GM23338 (cell line): ENCODE measurements around the gene RBP5. TPM values are rescaled to one million over a fixed set of nuclear protein-coding genes. Genes with fewer than 3 reads are reported as not detected.
"Not testable (repeated sequence)": the region's sequence is repeated elsewhere in the genome, so short reads cannot be mapped to it uniquely, and the experiment has no call there.

Experiments
- ATAC-seq: fragments of 200-7000 bp; cut with Tn5 transposase; 3 replicates; pipeline ENCODE4 v1.9.1; 2020
- DNase-seq: peaks from one replicate; pipeline ENCODE4 v3.0.0-alpha.2; 2015; ENCODE audit warnings: low spot score
- H2AFZ ChIP-seq: fragments of 200-600 bp; sonication (generic); 2 replicates; pipeline ENCODE4 v1.8.0; 2016; ENCODE audit warnings: antibody characterized with exemption, mild to moderate bottlenecking, moderate library complexity
- H3F3A ChIP-seq: fragments of 200-600 bp; sonication (generic); replicated peaks from 2 replicates; pipeline ENCODE4 v1.8.0; 2017; ENCODE audit warnings: antibody characterized with exemption, mixed run types, low read depth
- H3K27ac ChIP-seq: fragments of 200-600 bp; sonication (generic); 2 replicates; pipeline ENCODE4 v1.6.1; 2016; ENCODE audit warnings: low read depth
- H3K27me3 ChIP-seq: fragments of 200-600 bp; sonication (generic); 2 replicates; pipeline ENCODE4 v1.8.0; 2016; ENCODE audit warnings: mild to moderate bottlenecking, mixed run types, moderate library complexity; ENCODE audit not compliant: insufficient read depth
- H3K36me3 ChIP-seq: fragments of 200-600 bp; sonication (generic); 2 replicates; pipeline ENCODE4 v1.8.0; 2016; ENCODE audit warnings: mild to moderate bottlenecking; ENCODE audit not compliant: insufficient read depth
- H3K4me1 ChIP-seq: fragments of 200-600 bp; sonication (generic); 2 replicates; pipeline ENCODE4 v1.8.0; 2016; ENCODE audit warnings: mild to moderate bottlenecking, moderate library complexity; ENCODE audit not compliant: insufficient read depth
- H3K4me2 ChIP-seq: fragments of 200-600 bp; sonication (generic); 2 replicates; pipeline ENCODE4 v1.7.1; 2017; ENCODE audit warnings: mixed run types
- H3K4me3 ChIP-seq: fragments of 200-600 bp; sonication (generic); 2 replicates; pipeline ENCODE4 v1.6.1; 2016; ENCODE audit warnings: mixed run types
- H3K79me2 ChIP-seq: fragments of 200-600 bp; sonication (generic); replicated peaks from 2 replicates; pipeline ENCODE4 v1.8.0; 2017; ENCODE audit warnings: mild to moderate bottlenecking; ENCODE audit not compliant: insufficient read depth
- H3K9me2 ChIP-seq: fragments of 200-600 bp; sonication (generic); 2 replicates; pipeline ENCODE4 v1.8.0; 2017; ENCODE audit not compliant: insufficient read depth
- H4K20me1 ChIP-seq: fragments of 200-600 bp; sonication (generic); replicated peaks from 2 replicates; pipeline ENCODE4 v1.8.0; 2017; ENCODE audit warnings: mild to moderate bottlenecking; ENCODE audit not compliant: insufficient read depth
- H3K27ac Mint-ChIP-seq: 2 replicates; pipeline ENCODE4 v1.8.0; 2020; ENCODE audit warnings: inconsistent platforms, mild to moderate bottlenecking, moderate library complexity, mixed read lengths
- H3K27me3 Mint-ChIP-seq: 3 replicates; pipeline ENCODE4 v1.8.0; 2022; ENCODE audit warnings: low read depth, mild to moderate bottlenecking, moderate library complexity, mixed read lengths, inconsistent platforms; ENCODE audit not compliant: insufficient read depth, poor library complexity
- H3K36me3 Mint-ChIP-seq: 3 replicates; pipeline ENCODE4 v1.8.0; 2021; ENCODE audit warnings: low read depth, mild to moderate bottlenecking, inconsistent platforms, moderate library complexity, mixed read lengths
- H3K4me1 Mint-ChIP-seq: 3 replicates; pipeline ENCODE4 v1.8.0; 2020; ENCODE audit warnings: mild to moderate bottlenecking, inconsistent platforms, mixed read lengths
- H3K4me3 Mint-ChIP-seq: 3 replicates; pipeline ENCODE4 v1.8.0; 2021; ENCODE audit warnings: moderate library complexity, mild to moderate bottlenecking, inconsistent platforms, mixed read lengths
- H3K9me3 Mint-ChIP-seq: 3 replicates; pipeline ENCODE4 v1.8.0; 2020; ENCODE audit warnings: moderate library complexity, mild to moderate bottlenecking, inconsistent platforms, mixed read lengths
- CREB1 ChIP-seq: fragments of 250-450 bp; sonication (Bioruptor Pico); IDR thresholded peaks from 2 replicates; pipeline ENCODE4 v1.5.0; 2020; ENCODE audit warnings: low read depth, mild to moderate bottlenecking, moderate library complexity
- CTCF ChIP-seq, 2 experiments: fragments of 200-600 bp in 1 of 2; sonication (generic) in 1 of 2; conservative IDR thresholded peaks; 2 replicates each; pipeline versions ENCODE4 v1.5.1 to v1.6.1; 2016 to 2017; ENCODE audit warnings: antibody characterized with exemption in 2 of 2, low read depth in 2 of 2, mild to moderate bottlenecking in 2 of 2, moderate library complexity in 1 of 2
- EZH2 ChIP-seq: fragments of 200-600 bp; sonication (generic); IDR thresholded peaks from one replicate; pipeline ENCODE4 v1.8.0; 2017; ENCODE audit warnings: antibody characterized with exemption, mild to moderate bottlenecking, low read depth; ENCODE audit not compliant: unreplicated experiment
- EZH2phosphoT487 ChIP-seq: fragments of 200-600 bp; sonication (generic); IDR thresholded peaks from one replicate; pipeline ENCODE4 v1.8.1; 2018; ENCODE audit warnings: antibody characterized with exemption; ENCODE audit not compliant: unreplicated experiment
- POLR2AphosphoS5 ChIP-seq: IDR thresholded peaks from 2 replicates; pipeline ENCODE4 v1.6.1; 2016; ENCODE audit warnings: antibody characterized with exemption, low read depth
- ZNF331 ChIP-seq: fragments of 250-450 bp; sonication (Bioruptor Pico); IDR thresholded peaks from 2 replicates; pipeline ENCODE4 v1.5.0; 2020; ENCODE audit warnings: low read depth, mild to moderate bottlenecking, moderate library complexity
- polyA plus RNA-seq: library from polyadenylated mRNA; unstranded; fragments of >200 nt; fragmentation: Nextera tagmentation; extraction: Ambion mirVana; gene quantifications from 2 replicates; pipeline ENCODE4 v1.2.1, GENCODE V29; 2016
- total RNA-seq: library from RNA; depleted of rRNA; stranded (reverse); fragments of >200 nt; shearing (Covaris generic); gene quantifications from 2 replicates; pipeline ENCODE4 v1.2.3, GENCODE V29; 2014
- TF ChIP-seq, protein P1 (sequence below): IDR thresholded peaks from 2 replicates; pipeline ENCODE4 v1.6.1; 2016; ENCODE audit warnings: antibody characterized with exemption
- TF ChIP-seq, protein P2 (sequence below): IDR thresholded peaks from one replicate; pipeline ENCODE4 v1.6.1; 2018; ENCODE audit warnings: antibody characterized with exemption; ENCODE audit not compliant: unreplicated experiment

The RBP5 gene
- total and polyA plus RNA-seq, 2 experiments from 2014 or later, result 1.2 to 3.0 TPM

- TF ChIP-seq CTCF (conservative IDR thresholded peaks at IDR 0.05; ENCODE audit: low read depth in 2 of 2) (no peak), POLR2AphosphoS5 (no peak), EZH2phosphoT487 (no peak)
- TF ChIP-seq, protein P1, sequence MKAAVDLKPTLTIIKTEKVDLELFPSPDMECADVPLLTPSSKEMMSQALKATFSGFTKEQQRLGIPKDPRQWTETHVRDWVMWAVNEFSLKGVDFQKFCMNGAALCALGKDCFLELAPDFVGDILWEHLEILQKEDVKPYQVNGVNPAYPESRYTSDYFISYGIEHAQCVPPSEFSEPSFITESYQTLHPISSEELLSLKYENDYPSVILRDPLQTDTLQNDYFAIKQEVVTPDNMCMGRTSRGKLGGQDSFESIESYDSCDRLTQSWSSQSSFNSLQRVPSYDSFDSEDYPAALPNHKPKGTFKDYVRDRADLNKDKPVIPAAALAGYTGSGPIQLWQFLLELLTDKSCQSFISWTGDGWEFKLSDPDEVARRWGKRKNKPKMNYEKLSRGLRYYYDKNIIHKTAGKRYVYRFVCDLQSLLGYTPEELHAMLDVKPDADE, result no peak
- TF ChIP-seq, protein P2, sequence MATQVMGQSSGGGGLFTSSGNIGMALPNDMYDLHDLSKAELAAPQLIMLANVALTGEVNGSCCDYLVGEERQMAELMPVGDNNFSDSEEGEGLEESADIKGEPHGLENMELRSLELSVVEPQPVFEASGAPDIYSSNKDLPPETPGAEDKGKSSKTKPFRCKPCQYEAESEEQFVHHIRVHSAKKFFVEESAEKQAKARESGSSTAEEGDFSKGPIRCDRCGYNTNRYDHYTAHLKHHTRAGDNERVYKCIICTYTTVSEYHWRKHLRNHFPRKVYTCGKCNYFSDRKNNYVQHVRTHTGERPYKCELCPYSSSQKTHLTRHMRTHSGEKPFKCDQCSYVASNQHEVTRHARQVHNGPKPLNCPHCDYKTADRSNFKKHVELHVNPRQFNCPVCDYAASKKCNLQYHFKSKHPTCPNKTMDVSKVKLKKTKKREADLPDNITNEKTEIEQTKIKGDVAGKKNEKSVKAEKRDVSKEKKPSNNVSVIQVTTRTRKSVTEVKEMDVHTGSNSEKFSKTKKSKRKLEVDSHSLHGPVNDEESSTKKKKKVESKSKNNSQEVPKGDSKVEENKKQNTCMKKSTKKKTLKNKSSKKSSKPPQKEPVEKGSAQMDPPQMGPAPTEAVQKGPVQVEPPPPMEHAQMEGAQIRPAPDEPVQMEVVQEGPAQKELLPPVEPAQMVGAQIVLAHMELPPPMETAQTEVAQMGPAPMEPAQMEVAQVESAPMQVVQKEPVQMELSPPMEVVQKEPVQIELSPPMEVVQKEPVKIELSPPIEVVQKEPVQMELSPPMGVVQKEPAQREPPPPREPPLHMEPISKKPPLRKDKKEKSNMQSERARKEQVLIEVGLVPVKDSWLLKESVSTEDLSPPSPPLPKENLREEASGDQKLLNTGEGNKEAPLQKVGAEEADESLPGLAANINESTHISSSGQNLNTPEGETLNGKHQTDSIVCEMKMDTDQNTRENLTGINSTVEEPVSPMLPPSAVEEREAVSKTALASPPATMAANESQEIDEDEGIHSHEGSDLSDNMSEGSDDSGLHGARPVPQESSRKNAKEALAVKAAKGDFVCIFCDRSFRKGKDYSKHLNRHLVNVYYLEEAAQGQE, result no peak
Observed at GRCh38 chr12:7107636-7108002, 21.1 kb downstream of the RBP5 start (continued).

GRCh38 chr12:7107181-7107580 is 21.5 kb downstream of the RBP5 start:
- H3K79me2 ChIP-seq, result peaks cover 14% of the 10 kb centered on the region; the same call in 1 of the 2 replicates
- H3K9me2 ChIP-seq, H3F3A ChIP-seq, H3K4me3 ChIP-seq, ATAC-seq, H4K20me1 ChIP-seq, H3K4me2 ChIP-seq, H3K27ac Mint-ChIP-seq, DNase-seq, H2AFZ ChIP-seq, H3K27me3 ChIP-seq, H3K27ac ChIP-seq, H3K36me3 ChIP-seq, H3K4me3 Mint-ChIP-seq: not testable (repeated sequence)
- peaks cover 16% of the 10 kb centered on the region for H3K4me1 Mint-ChIP-seq
- peaks cover 16% of the 10 kb centered on the region for H3K9me3 Mint-ChIP-seq
- H3K36me3 Mint-ChIP-seq, result peaks cover 23% of the 10 kb centered on the region
- peaks cover 12% of the 10 kb centered on the region for H3K4me1 ChIP-seq
- peaks cover 17% of the 10 kb centered on the region for H3K27me3 Mint-ChIP-seq

DNA sequence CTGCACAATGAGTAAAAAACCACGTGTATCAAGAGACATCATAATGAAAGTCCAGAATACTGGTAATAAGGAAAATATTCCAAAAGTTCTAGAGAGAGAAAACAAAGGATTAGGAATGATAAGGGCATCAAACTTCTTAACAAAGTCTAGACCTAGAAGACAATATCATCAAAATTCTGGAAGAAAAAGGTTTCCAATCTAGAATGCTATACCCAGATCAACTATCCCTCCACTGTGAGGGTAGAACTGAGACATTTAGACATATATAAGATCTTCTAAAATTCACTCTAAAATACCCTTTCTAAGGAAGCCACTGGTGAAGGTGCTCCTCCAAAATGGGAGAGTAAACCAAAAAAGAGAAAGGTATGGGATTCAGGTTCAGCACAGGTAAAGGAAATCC is 22.6 kb downstream of the RBP5 start:
- no peak overlapping the region for H2AFZ ChIP-seq
- H3K79me2 ChIP-seq, result peaks cover 14% of the 10 kb centered on the region; the same call in 1 of the 2 replicates
- Mint-ChIP-seq H3K27ac (no peak overlapping the region), H3K27me3 (peaks cover 17% of the 10 kb centered on the region), H3K4me3 (no peak overlapping the region), H3K4me1 (peaks cover 16% of the 10 kb centered on the region), H3K36me3 (peaks cover 23% of the 10 kb centered on the region), H3K9me3 (peaks cover 16% of the 10 kb centered on the region)
- no peak for ATAC-seq
- no peak overlapping the region for H3K27ac ChIP-seq
- no peaks in the 10 kb centered on the region for H3K9me2 ChIP-seq
- H3K4me1 ChIP-seq, result peaks cover 12% of the 10 kb centered on the region
- H3K36me3 ChIP-seq, result no peaks in the 10 kb centered on the region
- H3K4me3 ChIP-seq, result no peak overlapping the region
- no peaks in the 10 kb centered on the region; the same call in none of the 2 replicates for H4K20me1 ChIP-seq
- H3K27me3 ChIP-seq, result no peaks in the 10 kb centered on the region
- no peak overlapping the region for H3K4me2 ChIP-seq
- no peaks in the 10 kb centered on the region for H3F3A ChIP-seq
- DNase-seq, result no peak
- TF ChIP-seq, protein P1, result no peak
- TF ChIP-seq ZNF331 (CRISPR knock-in tag) (no peak), CTCF (conservative IDR thresholded peaks at IDR 0.05; ENCODE audit: low read depth in 2 of 2) (no peak), CREB1 (CRISPR knock-in tag) (no peak), EZH2 (no peak)
- TF ChIP-seq, protein P2, result no peak
